Aorta (tissue), 5 donors: ENCODE measurements around the gene GMPR2. TPM values are rescaled to one million over a fixed set of nuclear protein-coding genes. Genes with fewer than 3 reads are reported as not detected.

Experiments used
- ATAC-seq: fragments of 200-7000 bp; cut with Tn5 transposase; one replicate; pipeline ENCODE4 v1.9.1; 2022; ENCODE audit warnings: moderate library complexity; ENCODE audit not compliant: low FRiP score
- DNase-seq, 2 donors: peaks; one replicate each; pipeline ENCODE4 v3.0.0-alpha.2; 2020
- H3K27ac ChIP-seq, 2 donors: one replicate each; pipeline ENCODE4 v1.5.1; 2013; ENCODE audit warnings: low read length in 2 of 2, mild to moderate bottlenecking in 2 of 2, moderate library complexity in 2 of 2, control low read depth in 1 of 2, inconsistent platforms in 1 of 2, low read depth in 1 of 2
- H3K27me3 ChIP-seq, 2 donors: one replicate each; pipeline ENCODE4 v1.6.1; 2013; ENCODE audit warnings: control low read depth in 1 of 2, low read length in 1 of 2, mild to moderate bottlenecking in 1 of 2, moderate library complexity in 1 of 2; ENCODE audit not compliant: insufficient read depth in 2 of 2, control insufficient read depth in 1 of 2
- H3K36me3 ChIP-seq, 2 donors: one replicate each; pipeline ENCODE4 v1.6.1; 2013; ENCODE audit warnings: control low read depth in 1 of 2, low read length in 1 of 2, mild to moderate bottlenecking in 1 of 2; ENCODE audit not compliant: insufficient read depth in 2 of 2, control insufficient read depth in 1 of 2
- H3K4me1 ChIP-seq, 2 donors: one replicate each; pipeline ENCODE4 v1.6.1; 2013; ENCODE audit warnings: low read length in 2 of 2, control low read depth in 1 of 2, mild to moderate bottlenecking in 1 of 2, moderate library complexity in 1 of 2; ENCODE audit not compliant: insufficient read depth in 2 of 2, control insufficient read depth in 1 of 2
- H3K4me3 ChIP-seq, 2 donors: one replicate each; pipeline ENCODE4 v1.5.1; 2013; ENCODE audit warnings: low read length in 2 of 2, control low read depth in 1 of 2, mild to moderate bottlenecking in 1 of 2
- H3K9me3 ChIP-seq: one replicate; pipeline ENCODE4 v1.6.1; 2013; ENCODE audit warnings: mild to moderate bottlenecking, low read length; ENCODE audit not compliant: control insufficient read depth
- WGBS, 2 donors: extraction: QIAGEN DNeasy Blood & Tissue Kit; methylation state at CpG; one replicate each; pipeline ENCODE4 v1.1.7; 2013; 5-methylcytosine and 5-hydroxymethylcytosine counted together
- intact Hi-C, 2 donors: fragments of 100-400 bp; cut with DNase I; formaldehyde crosslinking; loops; one replicate each; pipeline versions ENCODE4 v1.14.2 to v1.15.0; 2022
- polyA plus RNA-seq, 2 donors: library from polyadenylated mRNA; stranded (reverse); fragments of 200-250 nt; gene quantifications; one replicate each; pipeline ENCODE4 v1.2.3, GENCODE V29; 2013
- total RNA-seq, 2 donors: library from RNA; stranded (reverse); fragmentation: NEBNext Ultra II Directional; extraction: Animal tissue kit (Norgen Biotek cat#: 25700); gene quantifications; one replicate each; pipeline ENCODE4 v1.2.1, GENCODE V29; 2021
- donor health status: healthy with polysubstance abuse.
- donor health status: Bipolar disorder and iron deficiency.
- donor health status: DM: no; HTN: no; CAD: no.
- donor health status: DM: no; HTN: no; CAD: no.
- donor health status: DM: yes; HTN: yes; CAD: no.

Gene GMPR2
- total and polyA plus RNA-seq, 4 donors, result 44.6 to 66.6 (median 57.1) TPM

DNA sequence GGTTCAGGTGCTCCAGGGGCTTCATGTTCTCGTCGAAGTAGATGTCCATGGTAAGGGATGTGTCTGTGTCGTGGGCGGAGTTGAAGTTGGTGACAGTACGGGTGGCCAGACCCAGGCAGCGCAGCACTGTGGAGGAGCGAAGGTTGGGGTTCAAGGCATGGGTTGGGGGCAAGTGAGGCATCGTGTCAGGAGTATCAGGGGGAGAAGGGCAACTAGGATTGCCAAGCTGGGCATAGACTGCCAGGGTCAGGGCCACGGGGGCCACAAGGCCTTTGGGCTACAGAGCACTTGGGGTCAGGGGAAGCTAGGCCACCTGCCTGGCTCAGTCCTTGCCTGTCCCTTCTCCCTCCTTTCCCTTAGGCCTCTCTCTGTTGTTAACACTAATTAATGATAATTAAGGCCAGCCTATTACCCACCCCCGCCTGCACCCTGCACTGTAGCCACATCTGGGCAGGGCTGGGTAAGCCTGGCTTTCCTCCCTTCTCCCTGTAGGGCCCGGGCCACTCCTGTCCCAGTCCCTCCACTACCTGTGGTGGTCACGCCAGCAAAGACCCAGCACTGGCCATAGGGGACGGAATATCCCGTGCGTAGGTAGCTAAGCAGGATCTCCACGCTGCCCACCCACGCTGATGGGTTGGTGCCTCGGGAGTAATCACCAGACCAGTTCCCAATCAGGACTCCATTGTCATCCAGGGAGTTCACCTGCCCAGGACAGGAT lies 26.0 kb downstream of the GMPR2 start:
- no peak for DNase-seq
- 90 to 92% methylated on average over 18 of the region's 18 CpGs for WGBS, 2 donors
- no peak for ATAC-seq
- no peak overlapping the region for H3K27ac ChIP-seq
- H3K36me3 ChIP-seq, result no peaks in the 10 kb centered on the region
- intact Hi-C loops, result no loop called here
- no peaks in the 10 kb centered on the region for H3K9me3 ChIP-seq
- no peaks in the 10 kb centered on the region for H3K4me1 ChIP-seq
- no peaks in the 10 kb centered on the region for H3K27me3 ChIP-seq
- no peak overlapping the region for H3K4me3 ChIP-seq

DNA sequence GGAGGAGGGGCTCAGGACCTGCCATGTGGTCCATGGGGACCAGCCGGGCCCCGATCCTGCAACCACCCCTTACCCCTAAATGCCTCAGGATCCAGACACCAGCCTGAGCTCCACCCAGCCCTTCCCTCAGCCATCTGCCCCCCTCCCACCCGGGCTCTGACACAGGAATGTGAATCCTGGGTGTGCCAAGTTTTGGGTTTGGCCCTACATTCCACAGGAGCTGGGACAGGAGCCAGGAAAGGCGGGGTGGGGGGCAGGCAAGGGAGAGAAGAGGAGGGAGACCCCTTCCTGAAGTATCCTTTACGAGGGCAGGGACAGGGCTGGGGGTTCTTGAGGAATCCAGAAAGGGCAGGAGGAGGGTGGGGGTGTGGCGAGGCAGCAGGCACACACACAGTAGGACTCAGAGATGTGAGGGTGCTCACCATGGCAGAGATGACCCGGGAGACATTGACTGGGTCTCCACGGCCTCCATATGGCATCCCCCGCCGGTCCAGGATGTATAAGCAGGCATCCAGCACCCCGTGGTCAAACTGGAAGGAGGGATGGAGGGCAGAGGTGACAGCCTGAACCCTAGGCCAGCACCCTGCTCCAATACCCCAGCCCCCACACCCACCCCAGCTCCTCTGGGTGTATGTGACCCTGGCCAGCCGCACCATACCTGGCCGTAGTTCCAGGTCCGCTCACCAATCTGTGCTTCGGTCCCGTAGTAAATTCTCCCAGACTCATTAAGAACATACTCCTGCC lies 26.7 kb downstream of the GMPR2 start:
- Histone ChIP-seq H3K4me1 (no peaks in the 10 kb centered on the region), H3K4me3 (no peak overlapping the region), H3K9me3 (no peaks in the 10 kb centered on the region), H3K27me3 (no peaks in the 10 kb centered on the region), H3K36me3 (no peaks in the 10 kb centered on the region), H3K27ac (no peak overlapping the region)
- intact Hi-C loops, result no loop called here
- 61 to 67% methylated on average over 16 of the region's 16 CpGs for WGBS, 2 donors
- ATAC-seq (no peak), DNase-seq (no peak)

DNA sequence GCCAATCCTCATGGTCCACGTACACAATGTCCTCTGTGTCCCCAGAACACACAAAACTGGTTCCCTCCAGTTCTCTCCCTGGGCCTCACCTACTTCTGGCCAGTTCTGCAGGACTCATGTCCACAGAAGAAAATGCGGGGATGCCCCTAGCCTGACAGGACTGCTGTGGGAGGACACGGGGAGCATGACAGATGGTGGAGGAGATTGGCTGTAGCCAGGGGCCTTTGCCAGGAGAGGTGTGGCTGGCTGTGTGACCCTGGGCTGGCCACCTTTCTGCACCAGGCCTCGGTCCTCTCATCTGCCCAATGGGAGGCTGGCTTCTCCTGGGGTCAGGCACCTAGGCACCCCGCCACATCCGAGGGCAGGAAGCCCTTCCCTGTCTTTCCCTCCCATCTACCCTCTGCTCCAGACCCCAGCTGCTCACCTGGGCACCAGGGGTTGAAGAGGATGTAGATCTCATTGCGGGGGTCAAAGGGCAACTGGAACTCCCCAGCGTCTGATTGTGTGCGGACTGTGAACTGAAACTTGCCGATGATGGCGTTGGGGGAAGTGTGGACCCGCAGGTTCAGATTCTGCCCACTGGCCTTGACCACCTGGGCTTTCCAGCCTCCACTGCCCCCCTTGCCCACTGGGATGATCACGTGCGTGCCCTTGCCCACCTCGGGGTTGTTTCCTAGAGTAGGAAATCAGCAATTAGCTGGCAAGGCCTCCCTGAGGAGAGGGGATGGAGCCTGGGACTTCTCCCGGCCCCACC lies 27.5 kb downstream of the GMPR2 start:
- H3K27ac ChIP-seq, result no peak overlapping the region
- ATAC-seq (no peak), DNase-seq (no peak)
- H3K36me3 ChIP-seq, result no peaks in the 10 kb centered on the region
- H3K4me1 ChIP-seq, result no peaks in the 10 kb centered on the region
- WGBS, 2 donors, result 89% methylated on average over 16 of the region's 16 CpGs
- no peak overlapping the region for H3K4me3 ChIP-seq
- intact Hi-C loops, result no loop called here
- H3K27me3 ChIP-seq, result no peaks in the 10 kb centered on the region
- H3K9me3 ChIP-seq, result no peaks in the 10 kb centered on the region

DNA sequence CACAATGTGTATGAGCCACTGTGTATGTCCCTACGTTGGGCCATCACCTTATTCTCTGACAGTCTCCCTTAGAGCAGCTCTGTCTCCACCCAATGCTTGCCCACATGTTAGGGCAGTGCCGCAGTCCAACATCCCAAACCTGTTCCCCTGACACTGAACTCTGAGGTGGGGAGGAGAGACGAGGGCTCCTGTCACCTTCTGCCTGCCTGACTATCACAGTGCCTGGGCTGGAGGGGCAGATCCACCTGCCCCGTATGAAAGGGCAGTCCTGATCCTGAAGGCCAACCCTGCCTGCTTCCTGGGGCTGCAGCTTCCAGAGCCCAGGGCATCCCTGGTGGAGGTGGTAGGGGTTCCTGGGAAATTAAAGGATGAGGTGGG lies 28.0 kb downstream of the GMPR2 start:
- H3K27me3 ChIP-seq, result no peaks in the 10 kb centered on the region
- intact Hi-C loops, result no loop called here
- H3K36me3 ChIP-seq, result peaks cover 0 to 1% of the 10 kb centered on the region in 2 donors
- DNase-seq (no peak), ATAC-seq (no peak)
- WGBS, 2 donors, result 78 to 83% methylated on average over 4 of the region's 4 CpGs
- H3K4me3 ChIP-seq, result no peak overlapping the region
- H3K4me1 ChIP-seq, result no peaks in the 10 kb centered on the region
- H3K9me3 ChIP-seq, result no peaks in the 10 kb centered on the region
- H3K27ac ChIP-seq, result no peak overlapping the region

DNA sequence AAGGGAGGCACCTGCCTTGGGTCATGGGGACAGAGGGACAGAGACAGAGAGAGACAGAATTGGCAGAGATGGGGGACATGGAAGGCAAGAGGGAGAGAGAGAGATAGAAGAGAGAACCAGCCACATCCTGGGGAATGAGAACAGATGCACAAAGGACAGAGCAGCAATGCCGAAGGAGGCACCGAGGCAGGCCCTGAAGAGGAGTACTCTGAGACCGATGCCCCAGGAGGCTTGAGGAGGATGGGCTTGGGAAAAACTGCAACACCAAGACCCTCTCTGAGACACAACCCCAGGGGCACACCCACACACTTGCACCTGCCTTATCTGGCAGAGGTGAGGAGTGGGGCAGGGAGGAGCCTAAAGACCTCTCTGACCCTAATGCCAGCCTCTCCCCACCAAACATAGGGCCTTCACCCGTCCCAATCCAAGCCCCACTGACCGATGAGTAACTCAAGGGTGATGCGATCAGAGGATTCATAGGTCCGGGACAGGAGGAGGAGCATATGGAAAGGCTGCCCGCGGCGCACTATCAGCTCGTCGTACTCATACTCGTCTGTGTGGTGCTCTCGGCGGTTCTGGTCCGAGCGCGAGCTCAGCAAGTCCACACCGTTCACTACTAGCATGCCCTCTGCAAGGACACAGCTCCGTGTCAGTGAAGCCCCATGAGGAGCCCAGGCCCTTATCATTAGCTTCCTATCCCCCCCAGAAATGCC lies 28.7 kb downstream of the GMPR2 start:
- H3K4me3 ChIP-seq, result no peak overlapping the region
- H3K27ac ChIP-seq, result no peak overlapping the region
- H3K9me3 ChIP-seq, result no peaks in the 10 kb centered on the region
- ATAC-seq, result no peak
- no peaks in the 10 kb centered on the region for H3K27me3 ChIP-seq
- peak in 1 of 2 donors; percentile 75 for DNase-seq
- H3K36me3 ChIP-seq, result peaks cover 0 to 1% of the 10 kb centered on the region in 2 donors
- H3K4me1 ChIP-seq, result no peaks in the 10 kb centered on the region
- 90 to 91% methylated on average over 20 of the region's 20 CpGs for WGBS, 2 donors
- intact Hi-C loops, result no loop called here

DNA sequence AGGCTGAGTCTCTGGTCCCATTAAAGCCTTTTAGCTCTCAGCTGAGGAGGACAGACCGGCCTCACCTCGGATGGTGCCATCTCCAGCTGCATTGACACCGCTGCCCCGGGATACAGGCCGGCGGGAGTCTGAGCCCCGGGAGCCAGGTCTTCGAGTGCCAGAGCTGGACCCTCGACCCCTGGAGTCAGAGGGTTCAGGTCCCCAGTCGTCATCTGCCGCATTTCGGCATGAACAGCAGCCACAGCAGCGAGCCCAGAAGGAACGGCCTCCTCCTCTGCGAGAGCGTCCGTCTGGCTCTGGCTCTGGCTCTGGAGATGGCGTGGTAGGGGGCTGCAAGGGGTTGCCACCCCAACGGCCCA lies 29.2 kb downstream of the GMPR2 start:
- DNase-seq (peak in 1 of 2 donors; percentile 68), ATAC-seq (no peak)
- intact Hi-C loops, result no loop called here
- Histone ChIP-seq H3K27ac (no peak overlapping the region), H3K27me3 (no peaks in the 10 kb centered on the region), H3K4me3 (no peak overlapping the region), H3K36me3 (peaks cover 0 to 1% of the 10 kb centered on the region in 2 donors), H3K9me3 (no peaks in the 10 kb centered on the region), H3K4me1 (no peaks in the 10 kb centered on the region)
- WGBS, 2 donors, result 90% methylated on average over 19 of the region's 19 CpGs

DNA sequence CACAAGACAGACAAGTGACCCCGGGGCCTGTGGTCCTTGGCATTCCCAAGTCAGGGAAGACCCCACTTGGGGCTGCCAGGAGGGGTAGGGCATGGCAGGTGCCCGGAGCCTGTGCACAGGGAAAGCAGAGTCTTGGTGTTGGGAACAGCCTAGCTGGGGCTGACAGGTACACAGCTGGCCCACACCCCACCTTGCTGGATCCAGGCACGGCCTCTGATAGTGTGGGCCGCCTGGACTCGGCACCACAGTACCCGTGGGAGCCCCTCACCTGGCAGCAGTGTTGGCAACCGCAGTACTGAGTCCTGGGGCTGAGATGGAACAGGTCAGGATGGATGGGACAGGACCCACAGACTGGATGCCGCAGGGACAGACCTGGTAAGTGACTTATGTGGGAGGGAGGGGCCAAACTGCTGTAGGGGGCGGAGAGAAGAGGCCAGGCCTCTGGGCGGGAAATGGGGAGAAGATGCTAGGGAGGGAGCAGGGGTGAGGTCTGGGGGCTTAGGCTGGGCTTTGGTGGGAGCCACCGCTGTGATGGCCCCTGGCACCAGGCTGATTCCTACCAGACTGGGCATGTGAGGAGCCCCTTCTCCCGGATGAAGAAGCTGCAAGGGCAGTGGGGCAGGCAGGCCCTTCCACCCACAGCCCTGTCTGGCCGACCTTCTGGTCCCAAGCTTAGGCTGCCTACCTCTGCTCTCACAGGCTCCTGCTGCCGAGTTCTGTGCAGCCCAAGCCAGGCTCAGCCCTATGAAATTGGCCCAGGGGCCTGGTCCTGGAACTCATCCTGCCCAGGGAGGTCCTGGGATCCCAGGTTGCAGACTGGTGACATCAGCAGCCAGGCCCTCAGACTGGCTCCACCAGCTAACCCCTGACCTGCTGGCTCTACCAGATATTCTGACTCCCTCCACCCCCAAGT lies 30.3 kb downstream of the GMPR2 start, which contains the start of gene TGM1:
Gene TGM1 (minus strand): TSS at position 357 of the 913 bp plus-strand sequence. CDS start 825 bp downstream, outside the sequence.
- Histone ChIP-seq H3K27me3 (no peaks in the 10 kb centered on the region), H3K27ac (no peak within 1 kb of the TSS), H3K4me3 (no peak within 1 kb of the TSS), H3K4me1 (no peaks in the 10 kb centered on the region), H3K9me3 (no peaks in the 10 kb centered on the region), H3K36me3 (peaks cover 0 to 4% of the 10 kb centered on the region in 2 donors)
- intact Hi-C loops, result no loop called here
- DNase-seq (peak in 1 of 2 donors; percentile 51), ATAC-seq (no peak)
- 70 to 80% methylated on average over 14 of the region's 14 CpGs for WGBS, 2 donors
